ENCODE data around the gene TRIP13.
"Not testable (repeated sequence)": the region's sequence is repeated elsewhere in the genome, so short reads cannot be mapped to it uniquely, and the experiment has no call there.

Gene TRIP13

DNA sequence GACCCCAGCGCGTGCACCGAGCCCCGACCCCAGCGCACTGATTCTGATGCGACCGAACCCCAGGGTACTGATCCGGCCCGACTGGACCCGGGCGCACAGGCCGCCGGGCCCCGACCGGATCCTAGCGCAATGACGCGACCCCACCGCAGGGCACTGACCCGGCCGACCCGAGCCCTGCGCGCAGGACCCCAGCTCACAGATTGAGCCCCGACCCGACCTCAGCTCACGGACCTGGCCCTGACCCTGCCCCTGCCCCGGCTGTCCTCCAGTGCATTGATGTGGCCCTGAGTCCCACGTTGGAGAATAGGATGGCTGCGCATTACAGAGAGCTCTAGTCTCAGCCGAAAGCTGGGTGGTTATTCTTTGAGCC is 438 bp downstream of the TRIP13 start:
- DNase-seq (ENCODE audit: low spot score) = no peak

DNA sequence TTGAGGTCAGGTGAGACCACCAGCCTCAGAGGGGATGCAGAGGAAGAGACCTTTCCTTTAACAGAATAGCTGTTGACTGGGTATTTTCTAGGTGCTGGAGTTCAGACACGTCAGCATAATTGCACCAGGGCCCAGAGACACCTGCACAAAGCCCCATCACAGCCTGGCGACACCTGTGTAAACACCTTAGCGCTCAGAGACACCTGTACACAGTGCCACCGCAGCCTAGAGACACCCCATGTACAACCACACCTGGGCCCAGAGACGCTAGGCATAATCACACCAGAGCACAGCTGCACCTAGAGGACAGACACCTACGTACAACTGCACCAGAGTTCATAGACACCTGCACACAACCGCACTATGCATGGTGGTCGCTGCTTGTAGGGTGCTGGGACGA is 1.0 kb downstream of the TRIP13 start:
- DNase-seq (ENCODE audit: low spot score) = no peak

GRCh38 chr5:900781-901180 is 8.1 kb downstream of the TRIP13 start:
- DNase-seq (ENCODE audit: low spot score) = no peak

DNA sequence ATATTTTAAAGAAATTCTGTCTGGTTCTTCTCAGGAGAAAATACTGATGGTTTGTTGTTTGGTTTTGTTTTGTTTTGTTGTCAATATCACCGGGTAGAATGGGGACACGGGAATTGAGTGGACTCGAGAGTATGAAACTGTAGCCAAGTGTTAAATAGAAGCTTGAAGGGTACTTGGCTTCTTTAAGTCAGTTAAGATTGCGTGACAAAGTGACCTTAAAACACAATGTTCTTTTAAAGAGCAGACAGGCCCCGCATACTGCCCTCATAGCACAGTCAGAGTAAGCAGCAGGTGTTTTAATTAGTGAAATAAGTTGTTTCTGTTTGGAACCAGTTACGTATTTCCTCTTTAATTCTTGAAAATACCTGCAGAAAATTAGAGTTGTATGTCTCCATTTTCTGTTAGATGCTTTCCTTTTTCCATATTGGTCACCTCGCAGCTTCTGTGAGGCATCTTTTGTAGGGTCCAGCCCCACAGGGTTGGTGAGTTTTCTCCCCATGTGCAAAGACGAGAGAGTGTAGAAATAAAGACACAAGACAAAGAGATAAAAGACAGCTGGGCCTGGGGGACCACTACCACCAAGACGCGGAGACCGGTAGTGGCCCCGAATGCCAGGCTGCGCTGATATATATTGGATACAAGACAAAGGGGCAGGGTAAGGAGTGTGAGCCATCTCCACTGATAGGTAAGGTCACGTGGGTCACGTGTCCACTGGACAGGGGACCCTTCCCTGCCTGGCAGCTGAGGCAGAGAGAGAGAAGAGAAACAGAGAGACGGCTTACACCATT is 9.6 kb downstream of the TRIP13 start:
- no peak for DNase-seq (ENCODE audit: low spot score)

DNA sequence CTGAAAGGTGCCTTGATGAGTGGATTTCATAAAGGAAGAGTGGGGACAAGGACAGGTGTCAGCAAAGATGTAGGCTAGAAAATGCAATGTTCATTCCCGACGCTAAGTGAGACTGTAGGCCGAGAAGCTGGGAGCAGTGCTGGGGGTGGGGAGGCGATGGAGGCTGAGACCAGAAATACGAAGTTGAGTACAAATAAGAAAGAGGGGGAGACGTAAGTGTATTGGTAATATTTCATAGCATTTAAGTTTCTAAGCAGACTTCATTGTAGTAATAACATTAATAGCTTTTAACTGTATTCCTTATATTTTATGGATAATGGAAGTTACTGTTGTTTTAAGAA is 11.0 kb downstream of the TRIP13 start:
- no peak for DNase-seq (ENCODE audit: low spot score)

DNA sequence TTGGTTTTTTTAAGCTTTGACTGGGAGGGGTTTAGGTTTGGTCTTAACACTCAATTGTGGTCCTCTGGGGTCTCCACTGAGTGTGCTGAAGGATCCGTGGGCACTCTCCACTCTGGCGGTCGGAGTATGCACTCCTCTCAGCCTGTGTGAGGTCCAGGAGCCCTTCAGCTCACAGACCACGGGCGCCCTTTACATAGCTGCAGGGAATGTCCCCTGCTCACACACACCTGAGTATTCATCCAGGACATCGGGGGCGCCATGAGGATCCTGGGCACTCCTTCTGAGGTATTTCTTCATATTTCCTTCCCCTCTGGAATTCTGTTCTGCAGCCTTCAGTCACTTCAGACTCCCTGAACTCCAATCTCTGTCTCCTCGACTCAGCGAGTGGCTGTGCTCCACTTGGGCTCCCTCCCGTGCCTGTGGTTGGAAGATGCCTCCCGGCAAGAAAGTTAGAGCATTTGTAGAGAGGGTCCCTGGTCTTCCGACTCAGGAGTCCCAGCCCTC is 12.5 kb downstream of the TRIP13 start:
- DNase-seq (ENCODE audit: low spot score) = no peak

- no peak for DNase-seq (ENCODE audit: low spot score)
Observed at GRCh38 chr5:907366-907910, 14.8 kb downstream of the TRIP13 start.

DNA sequence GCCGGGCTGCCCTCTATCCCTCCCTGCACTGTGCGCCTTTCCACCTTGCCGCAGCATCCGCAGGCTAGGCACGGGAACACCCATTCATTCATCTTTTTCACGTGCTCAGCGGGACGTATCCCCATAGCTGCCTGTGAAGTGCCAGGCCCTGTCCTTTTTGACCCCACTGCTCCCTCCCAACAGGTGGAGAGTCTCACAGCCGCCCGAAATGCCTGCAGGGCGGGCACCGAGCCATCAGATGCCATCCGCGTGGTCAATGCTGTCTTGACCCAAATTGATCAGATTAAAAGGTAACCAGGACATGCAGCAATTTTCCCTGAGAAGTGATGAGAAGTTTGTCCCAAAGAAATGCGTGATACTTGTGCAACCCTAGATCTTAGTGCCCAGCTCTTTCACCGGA is 15.5 kb downstream of the TRIP13 start:
- no peak for DNase-seq (ENCODE audit: low spot score)

DNA sequence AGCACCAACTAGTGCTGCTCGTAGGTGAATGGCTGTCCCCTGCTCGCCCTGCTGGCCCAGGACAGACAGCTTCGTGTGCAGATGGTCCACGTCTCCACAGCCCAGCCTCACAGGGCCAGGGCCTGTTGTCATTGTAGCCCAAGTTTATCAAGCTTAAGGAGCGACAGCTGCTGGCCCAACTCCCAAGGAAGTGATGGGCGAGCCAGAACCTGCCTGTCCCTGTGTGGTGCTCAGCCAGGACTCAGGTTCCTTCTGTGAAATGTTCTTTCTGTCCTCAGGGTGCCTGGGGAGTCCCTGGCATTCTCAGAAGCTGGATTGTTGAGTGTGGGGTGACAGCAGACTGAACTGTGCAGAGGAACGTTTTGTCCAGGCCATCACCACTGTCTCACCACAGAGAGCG is 16.4 kb downstream of the TRIP13 start:
- no peak for DNase-seq (ENCODE audit: low spot score)

GRCh38 chr5:909994-910768 is 17.5 kb downstream of the TRIP13 start:
- no peak for DNase-seq (ENCODE audit: low spot score)

DNA sequence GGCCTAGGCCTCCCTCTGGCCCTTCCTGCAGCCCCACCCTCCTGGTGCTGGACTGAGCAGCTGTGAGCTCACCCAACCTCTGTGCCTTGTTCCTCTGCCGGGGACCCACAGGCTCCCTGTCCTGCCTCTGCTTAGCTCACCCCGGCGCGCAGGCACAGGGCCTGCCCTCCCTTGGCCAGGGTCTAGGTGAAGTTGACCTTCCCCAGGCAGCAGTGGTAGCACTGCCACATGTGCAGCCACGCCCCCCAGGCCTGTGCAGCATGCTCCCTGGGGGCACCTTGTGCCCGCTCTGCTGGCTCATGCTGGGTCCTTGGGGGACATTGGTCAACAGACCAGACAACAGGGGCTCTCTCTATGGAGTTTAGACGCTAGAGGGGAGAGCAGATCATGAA is 18.1 kb downstream of the TRIP13 start:
- no peak for DNase-seq (ENCODE audit: low spot score)

DNA sequence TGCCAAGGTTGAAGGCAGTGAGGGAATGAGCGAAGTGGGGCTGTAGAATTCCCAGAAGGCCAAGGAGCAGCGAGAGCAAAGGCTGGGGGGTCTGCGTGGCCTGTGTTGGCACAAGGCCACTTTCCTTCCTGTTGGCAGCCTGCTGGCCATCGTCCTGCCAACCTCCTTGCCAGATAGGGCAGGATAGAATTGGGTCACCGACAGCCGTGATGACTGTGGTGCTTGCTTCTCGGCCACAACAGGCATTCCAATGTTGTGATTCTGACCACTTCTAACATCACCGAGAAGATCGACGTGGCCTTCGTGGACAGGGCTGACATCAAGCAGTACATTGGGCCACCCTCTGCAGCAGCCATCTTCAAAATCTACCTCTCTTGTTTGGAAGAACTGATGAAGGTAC is 18.9 kb downstream of the TRIP13 start:
- no peak for DNase-seq (ENCODE audit: low spot score)

GRCh38 chr5:912280-913091 is 19.8 kb downstream of the TRIP13 start:
- DNase-seq (ENCODE audit: low spot score) = peak; percentile 82

DNA sequence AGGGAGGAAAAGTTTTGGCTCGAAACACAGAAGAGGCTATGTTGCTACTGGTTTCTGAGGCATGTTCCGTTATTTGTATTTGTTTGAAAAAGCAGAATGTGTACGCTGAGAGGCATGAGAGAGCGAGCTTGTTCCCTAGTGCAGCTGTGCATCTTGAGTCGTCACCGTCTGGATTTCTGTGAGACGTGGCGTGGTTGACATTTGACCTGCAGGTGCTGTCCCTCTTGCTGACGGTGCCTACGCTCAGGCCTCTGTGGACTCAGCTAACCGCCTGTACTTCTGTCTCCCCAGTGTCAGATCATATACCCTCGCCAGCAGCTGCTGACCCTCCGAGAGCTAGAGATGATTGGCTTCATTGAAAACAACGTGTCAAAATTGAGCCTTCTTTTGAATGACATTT is 21.5 kb downstream of the TRIP13 start:
- no peak for DNase-seq (ENCODE audit: low spot score)

DNA sequence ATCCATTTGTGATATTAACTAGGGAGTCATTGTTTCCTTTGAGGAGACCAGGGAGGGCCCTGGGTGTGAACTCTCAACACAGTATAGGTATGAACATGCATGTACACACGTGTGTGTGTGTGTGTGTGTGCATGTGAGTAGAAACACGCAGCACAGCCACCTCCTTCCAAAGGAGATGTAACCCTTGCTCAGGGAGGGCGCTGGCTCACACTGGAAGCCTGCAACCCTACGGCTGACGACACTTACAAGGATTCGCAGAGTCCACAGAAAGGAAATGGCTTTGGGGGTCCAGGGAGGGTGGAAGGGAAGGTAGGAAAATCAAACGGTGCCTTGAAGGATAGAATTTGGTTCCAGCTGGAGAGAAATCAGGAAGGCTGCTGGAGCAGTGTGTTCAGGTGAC is 21.9 kb downstream of the TRIP13 start:
- DNase-seq (ENCODE audit: low spot score) = no peak

- not testable (repeated sequence) for DNase-seq (ENCODE audit: low spot score)
Observed at GRCh38 chr5:915346-915745, 22.7 kb downstream of the TRIP13 start.

- DNase-seq (ENCODE audit: low spot score) = no peak
Observed at GRCh38 chr5:915946-916345, 23.3 kb downstream of the TRIP13 start.

- no peak for DNase-seq (ENCODE audit: low spot score)
Observed at GRCh38 chr5:916441-917293, 24.0 kb downstream of the TRIP13 start.

DNA sequence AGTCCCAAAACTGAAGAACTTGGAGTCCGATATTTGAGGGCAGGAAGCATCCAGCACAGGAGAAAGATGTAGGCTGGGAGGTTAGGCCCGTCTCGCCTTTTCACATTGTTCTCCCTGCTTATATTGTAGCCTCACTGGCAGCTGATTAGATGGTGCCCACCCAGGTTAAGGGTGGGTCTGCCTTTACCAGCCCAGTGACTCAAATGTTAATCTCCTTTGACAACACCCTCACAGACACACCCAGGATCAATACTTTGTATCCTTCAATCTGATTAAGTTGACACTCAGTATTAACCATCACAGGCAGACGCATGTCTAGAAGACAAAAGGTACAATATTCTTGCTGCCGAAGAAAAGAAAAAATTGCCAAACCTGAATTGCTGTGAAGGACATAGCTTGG is 26.0 kb downstream of the TRIP13 start:
- DNase-seq (ENCODE audit: low spot score) = not testable (repeated sequence)

DNA sequence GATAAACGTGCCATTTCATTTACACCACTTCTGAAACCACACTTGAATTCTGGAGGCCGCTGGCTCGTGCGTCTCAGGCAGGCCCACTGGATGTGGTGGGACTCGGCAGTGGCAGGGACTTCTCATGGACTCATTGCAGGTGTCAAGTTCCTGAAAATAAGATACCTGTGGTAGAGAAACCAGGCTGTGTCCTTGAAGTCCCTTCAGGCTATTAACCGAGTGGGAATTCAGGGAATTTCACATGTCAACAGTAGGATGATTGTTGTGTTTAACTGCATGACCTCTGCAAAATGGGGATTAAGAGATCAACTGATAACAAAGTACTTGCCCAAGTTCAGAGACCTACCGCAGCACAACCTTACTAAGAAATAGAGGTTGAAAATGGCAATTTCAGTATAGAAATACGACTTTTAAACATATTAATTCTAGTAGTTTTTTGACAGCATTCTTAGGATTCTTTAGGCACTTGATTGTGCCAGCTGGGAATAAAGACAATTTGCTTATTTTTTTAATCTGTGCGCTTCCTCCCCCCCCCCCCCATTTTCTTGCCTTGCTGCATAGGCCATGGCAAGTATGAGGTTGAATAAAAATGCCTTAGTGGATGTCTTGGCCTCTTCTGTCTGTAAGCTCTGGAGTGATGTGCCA is 26.8 kb downstream of the TRIP13 start:
- DNase-seq (ENCODE audit: low spot score) = no peak

DNA sequence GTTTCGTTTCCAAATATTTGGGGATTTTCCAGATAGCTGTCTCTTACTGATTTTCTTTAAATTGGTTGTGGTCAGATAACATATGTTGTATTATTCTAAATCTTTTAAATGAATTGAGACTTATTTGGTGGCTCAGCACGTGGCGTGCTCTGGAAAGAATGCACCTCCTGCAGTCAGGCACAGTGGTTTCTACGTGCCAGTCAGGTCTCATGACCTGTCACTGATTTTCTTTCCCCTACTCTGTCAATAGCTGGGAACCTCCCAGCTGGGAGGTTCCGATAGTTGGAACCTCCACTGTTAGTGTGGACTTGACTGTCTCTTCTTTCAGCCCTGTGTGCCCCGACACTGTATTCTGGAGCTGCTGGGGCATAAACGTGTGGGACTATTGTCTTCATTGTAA is 27.6 kb downstream of the TRIP13 start:
- DNase-seq (ENCODE audit: low spot score) = no peak
